HG03159 (cell line): ENCODE measurements around the gene EMD.
A peak's percentile ranks its signal among the peaks of the same experiment; 100 is the strongest.
"Not testable (repeated sequence)": the region's sequence is repeated elsewhere in the genome, so short reads cannot be mapped to it uniquely, and the experiment has no call there.

Source experiments
- ATAC-seq: cut with Tn5 transposase; IDR thresholded peaks from one replicate; pipeline ENCODE4 v1.9.1; 2021; ENCODE audit warnings: mild to moderate bottlenecking, moderate library complexity; ENCODE audit not compliant: unreplicated experiment

The EMD gene

DNA sequence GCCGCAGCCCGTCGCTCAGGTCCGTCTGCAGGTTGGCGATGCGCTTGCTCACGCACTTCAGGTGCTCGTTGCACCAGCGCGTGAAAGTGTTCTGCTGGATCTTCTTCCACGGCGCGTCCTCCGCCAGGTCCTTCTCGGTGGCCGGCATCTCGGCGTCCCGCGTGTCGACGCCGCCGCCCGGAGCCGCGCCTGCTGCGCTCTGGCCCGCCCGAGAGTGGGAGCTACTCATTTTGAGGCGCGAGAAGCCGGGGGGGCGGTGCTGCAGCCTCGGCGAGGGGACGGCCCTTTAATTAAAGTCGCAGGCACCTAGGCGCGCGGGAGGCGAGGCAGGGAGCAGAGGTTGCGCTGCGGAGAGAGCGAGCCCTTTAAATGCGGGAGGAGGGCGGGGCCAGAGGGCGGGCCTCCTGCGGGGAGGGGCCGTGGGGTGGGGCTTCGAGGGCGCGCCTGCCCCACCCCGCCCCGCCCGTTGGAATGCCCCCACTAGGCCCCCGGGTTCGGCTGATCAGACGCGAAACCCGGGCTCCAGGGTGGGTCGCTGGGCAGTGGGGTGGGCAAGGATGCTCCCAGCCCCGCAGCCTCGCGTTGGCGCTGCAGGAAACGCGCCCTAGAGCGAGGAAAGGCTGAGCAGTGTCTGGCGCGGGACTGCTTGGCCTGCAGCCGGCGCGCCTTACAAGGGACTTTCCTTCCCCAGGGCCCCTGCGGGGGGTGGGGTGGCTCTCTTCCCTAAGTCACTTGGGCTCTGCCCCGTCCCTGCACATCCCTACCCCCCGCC lies 7.9 kb upstream of the EMD start:
- ATAC-seq, result peak; percentile 63

DNA sequence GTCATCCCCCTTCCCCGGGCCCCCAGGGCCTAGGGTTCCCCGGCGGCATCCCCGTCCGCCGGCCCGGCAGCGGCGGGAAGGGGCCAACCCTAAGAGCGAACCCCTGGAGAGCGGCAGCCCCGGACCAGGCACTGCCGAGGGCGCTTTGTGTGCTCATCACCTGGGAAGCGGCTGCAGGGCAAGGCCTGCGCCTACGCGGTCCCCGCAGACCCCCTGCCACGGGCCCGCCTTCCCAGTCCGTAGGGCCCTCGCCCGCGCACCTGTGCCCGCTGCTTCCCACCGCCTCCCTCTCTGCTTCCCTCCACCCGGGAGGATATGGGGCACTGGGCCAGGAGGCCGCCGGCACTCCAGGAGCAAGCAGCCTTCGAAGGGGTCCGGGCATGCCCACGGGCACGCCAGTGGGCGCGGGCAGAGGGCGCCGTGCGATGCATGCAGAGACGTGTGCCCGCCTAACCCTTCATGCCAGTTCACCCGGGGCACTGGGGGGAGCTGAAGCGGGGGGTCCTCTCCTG lies 7.2 kb upstream of the EMD start:
- ATAC-seq, result no peak

DNA sequence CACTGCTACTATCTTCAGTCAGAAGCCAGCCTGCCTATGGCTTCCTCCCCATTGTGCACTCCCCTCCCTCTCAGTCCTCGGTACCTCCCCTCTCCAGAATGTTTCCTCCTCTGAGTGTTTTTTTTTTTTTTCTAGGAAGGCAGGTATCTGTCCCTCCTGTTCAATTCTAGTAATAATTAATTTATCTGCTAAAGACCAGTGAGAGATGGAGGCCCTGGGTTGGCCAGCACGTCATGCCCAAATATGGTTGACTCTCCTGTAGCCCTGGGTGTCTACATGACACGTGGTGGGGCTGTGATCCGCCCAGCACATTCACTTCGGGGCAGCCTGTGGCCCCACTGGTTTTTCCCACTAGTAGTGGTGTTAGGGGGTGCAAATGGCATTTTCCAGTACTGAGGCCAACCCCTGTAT lies 6.5 kb upstream of the EMD start:
- no peak for ATAC-seq

DNA sequence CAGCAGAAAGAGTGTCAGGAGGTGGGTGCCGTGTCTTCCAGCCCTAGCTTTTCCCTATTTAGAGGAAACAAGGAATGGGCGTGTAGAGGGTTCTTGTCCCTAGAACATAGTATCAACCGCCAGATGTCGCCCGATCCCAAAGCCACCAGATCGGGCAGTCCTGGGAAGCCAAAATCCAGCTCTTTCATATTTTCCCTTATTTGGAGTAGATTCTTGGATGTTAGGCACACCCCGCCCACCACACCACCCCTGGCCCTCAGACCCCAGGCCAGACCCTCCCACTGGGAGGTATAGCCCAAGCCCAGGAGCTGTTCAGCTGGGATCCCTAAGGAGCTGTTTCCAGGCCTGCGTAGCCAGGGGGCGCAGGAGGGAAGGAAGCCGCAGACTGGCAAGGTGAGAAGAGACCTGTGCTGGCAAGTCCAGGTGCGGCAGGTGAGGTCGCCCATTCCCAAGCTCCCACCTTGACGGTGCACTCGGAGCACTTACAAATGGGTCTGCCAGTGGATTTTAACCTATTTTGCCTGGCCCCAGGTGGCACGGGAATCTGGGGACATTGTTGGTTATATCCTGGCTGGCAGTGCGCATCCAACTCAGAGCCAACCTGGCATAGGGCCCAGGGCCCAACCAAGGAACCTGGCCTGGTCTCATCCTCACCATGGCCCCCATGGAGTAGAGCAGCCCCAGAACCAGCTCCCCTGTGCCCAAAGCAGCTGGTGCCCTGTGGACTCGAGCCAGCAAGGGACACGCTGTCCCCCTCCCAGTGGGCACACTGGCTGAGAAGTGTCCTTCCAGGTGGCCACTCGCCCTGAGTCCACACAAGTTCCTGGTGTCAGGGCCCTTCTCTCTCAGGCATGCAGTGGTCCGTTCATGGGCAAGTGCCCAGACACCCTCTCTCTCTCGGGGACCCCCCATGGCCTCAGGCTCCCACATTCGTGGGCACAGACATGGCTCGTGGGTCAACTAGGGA lies 5.5 kb upstream of the EMD start:
- ATAC-seq, result no peak

DNA sequence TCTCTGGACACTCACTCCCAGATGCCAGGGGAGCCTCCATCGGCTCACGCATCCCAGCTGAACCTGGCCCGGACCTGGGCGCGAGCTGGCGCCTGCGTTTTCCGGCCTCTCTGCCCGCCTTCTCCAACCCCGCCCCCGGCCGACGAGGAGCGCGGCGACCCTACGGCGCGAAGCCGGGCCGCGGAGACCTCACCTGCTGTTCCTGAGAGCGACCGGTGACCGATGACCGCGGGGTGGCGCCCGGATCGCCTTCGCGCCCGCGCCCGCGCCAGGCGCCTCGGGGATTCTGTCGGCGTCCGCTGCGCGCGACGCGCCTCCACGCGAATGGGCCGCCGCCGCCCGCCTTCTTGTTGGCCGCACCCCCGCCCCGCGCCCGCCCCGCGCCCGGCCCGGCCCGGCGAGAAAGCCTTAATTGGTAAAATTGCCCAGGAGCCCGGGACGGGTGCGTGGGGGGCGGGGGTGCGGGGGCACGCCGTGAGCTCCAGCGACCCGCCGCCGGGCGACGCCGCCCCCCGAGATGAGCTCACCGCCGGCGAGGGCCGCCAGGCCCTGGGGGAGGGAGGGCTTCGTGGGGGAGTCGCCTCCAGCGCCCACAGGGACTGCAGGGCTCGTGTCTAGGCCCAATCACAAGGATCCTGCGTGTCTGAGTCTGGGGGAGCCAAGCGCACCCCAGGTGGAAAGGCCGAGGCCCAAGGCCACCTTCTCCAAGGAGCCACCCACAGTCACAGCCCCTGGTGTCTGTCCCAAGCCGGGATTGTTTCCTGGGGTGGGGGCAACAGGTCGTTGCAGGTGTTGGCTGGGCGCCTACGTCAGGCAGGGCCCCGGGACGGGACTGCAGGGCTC lies 4.6 kb upstream of the EMD start, which contains the start of gene FLNA:
Gene FLNA (minus strand): TSS at position 322 of the 843 bp plus-strand sequence. CDS start 3,389 bp downstream, outside the sequence.
- ATAC-seq, result no peak

DNA sequence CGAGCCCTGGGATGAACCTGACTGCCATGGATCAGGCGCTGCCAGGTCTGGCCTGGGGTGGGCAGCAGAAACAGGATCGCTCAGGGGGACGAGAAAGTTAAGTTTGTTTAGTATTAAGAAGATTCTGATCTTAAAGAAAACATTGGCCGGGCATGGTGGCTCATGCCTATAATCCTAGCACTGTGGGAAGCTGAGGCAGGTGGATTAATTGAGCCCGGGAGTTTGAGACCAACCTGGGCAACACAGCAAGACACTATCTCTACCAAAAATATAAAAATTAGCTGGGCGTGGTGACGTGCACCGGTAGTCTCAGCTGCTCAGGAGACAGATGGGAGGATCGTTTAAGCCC lies 4.0 kb upstream of the EMD start:
- no peak for ATAC-seq

DNA sequence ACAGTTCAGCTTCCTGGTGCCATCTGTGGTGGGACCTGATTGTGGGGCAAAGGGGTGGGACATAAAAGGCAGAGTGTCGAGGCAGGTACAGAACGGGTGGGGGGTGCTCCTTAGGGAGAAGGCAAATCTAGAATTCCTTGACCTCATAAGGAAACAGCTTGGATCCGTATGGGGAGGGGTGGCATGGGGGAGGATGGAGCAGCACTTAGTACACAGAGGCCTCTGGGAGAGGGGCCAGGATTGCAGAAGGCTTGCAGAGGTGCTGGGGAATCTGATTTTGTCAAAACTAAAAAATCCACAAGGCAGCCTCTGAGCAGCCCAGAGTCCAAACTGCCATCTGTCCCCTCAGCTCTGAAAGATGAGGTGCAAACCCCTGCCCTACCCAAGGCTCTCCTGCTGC lies 2.3 kb upstream of the EMD start:
- no peak for ATAC-seq

DNA sequence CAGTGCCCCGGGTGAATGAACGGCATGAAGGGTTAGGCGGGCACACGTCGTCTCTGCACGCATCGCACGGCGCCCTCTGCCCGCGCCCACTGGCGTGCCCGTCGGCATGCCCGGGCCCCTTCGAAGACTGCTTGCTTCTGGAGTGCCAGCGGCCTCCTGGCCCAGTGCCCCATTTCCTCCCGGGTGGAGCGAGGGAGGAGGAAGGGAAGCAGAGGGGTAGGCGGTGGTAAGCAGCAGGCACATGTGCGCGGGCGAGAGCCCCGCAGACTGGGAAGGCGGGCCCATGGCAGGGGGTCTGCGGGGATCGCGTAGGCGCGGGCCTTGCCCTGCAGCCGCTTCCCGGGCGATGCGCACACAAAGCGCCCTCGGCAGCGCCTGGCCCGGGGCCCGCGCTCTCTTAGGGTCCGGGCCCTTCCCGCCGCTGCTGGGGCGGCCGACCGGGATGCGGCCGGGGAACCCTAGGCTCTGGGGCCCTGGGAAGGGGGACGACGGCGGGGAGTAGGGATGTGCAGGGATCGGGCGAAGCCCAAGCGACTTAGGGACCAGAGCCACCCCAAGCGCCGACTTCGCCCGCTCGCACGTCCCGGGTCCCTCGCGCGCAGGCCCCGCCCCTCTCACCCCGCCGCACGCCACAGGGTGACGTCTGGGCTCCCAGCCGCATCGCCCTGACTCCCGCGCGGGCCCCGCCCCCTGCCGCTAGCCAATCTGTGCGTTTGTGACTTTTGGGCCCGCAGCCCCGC lies 866 bp upstream of the EMD start:
- peak; percentile 0 for ATAC-seq

DNA sequence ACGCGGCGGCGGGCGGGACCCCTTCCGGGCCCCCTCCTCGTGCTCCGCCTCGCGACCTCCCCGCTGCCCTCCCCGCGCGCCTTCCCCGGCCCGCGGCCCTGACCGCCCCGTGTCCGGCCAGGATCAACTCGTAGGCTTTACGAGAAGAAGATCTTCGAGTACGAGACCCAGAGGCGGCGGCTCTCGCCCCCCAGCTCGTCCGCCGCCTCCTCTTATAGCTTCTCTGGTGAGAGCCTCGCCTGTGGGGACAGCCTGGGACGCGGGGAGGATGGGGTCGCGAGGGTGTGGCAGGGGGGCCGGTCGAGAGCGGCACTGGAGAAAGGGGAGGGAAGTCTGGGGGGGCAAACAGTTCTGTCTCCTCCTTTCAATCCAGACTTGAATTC lies 465 bp downstream of the EMD start:
- ATAC-seq, result no peak

DNA sequence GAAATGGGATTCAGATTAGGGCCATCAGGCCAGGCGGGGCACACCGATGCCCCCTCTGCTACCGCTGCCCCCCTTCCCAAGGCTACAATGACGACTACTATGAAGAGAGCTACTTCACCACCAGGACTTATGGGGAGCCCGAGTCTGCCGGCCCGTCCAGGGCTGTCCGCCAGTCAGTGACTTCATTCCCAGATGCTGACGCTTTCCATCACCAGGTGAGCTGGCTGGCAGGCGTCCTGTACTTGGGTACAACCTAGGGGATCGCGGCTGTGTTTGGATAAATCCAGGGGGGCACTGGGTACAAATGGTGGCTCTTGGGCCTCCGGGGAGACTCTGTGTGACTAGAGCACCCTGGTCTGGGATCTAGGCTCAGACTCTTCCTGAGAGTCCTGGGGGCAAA lies 1.1 kb downstream of the EMD start:
- ATAC-seq, result no peak

DNA sequence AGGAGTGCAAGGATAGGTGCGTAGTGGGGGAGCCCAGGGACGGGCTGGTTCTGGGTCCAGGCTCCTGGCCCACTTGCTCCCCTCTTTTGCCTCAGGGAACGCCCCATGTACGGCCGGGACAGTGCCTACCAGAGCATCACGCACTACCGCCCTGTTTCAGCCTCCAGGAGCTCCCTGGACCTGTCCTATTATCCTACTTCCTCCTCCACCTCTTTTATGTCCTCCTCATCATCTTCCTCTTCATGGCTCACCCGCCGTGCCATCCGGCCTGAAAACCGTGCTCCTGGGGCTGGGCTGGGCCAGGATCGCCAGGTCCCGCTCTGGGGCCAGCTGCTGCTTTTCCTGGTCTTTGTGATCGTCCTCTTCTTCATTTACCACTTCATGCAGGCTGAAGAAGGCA lies 1.7 kb downstream of the EMD start:
- ATAC-seq, result no peak

DNA sequence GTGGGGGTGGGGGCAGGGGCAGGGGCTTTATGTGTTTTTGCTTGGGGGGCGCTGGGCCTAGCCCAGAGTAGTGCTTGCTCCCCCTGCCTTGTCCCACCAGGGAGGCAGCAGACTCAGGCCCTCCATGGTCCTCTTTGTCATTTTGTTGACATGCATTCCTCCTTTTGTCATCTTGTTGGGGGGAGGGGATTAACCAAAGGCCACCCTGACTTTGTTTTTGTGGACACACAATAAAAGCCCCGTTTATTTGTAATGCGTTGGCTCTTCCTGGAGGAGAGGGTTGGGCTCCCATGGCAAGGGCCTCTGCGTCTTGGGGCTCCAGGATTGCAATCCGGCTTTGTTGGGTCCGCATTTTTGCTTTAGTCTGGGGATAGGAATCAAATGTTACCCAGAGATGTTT lies 2.2 kb downstream of the EMD start:
- ATAC-seq, result no peak

DNA sequence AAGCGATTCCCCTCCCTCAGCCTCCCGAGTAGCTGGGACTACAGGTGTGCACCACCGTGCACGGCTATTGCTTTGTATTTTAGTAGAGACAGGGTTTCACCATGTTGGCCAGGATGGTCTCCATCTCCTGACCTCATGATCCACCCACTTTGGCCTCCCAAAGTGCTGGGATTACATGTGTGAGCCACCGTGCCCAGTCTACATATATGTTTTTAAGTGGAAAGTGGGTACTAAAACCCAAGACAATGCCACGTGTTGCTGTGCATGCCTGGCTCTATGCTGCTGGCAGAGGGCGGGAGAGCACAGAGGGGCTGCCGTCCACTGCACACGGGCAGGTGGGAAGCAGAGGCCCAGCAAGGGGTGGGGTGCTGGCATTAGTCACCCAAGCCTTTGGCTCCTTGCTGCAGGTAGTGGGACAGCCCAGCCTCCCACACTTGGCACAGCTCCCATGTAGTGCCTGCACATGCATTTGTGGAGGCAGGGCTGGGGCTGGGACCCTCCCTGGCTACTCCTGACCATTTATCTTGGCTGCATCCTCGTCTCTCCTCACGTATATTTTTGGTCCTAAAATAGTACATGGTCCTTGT lies 3.5 kb downstream of the EMD start:
- ATAC-seq, result no peak

DNA sequence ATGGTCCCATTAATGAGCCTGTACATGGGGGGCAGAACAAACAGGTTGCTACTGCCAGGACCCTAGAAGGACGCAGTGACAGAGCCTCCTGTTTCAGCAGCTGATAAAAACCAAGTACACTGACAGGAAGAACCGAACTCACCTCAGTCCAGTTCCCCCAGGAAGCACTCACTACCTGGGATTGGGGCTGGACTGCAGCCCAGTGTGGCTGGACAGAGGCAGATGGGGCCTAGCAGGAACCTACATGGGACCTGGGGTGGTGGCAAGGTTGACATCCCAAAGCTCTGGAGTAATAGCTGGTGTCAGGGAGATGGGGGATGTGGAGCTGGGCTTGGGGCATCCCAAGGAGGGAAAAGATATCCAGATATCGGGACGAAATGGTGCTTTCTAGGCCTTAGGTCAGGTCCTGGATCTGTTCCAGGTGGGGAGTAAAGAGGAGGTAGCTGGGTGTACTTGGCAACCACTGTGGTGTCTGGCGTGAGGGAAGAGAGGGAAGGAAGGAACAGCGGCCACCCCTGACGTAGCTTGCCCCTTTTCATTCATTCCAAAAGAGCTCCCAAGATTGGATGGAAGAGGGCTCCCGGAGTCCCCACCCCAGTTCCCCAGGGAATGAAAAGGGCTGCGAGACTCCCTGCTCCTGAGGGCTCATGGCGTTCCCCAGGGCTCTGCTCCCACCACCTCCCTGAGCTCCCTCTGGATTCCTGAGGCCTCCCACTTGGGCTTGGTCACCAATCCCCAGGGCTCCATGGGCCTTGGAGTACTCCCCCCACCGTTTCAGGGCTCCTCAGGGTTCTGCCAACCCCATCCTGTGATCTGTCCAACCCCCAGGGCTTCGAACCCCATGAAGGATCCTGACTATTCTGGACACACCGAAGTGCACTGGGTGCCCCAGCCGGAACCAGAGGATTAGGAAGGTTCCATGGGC lies 4.5 kb downstream of the EMD start:
- no peak for ATAC-seq

DNA sequence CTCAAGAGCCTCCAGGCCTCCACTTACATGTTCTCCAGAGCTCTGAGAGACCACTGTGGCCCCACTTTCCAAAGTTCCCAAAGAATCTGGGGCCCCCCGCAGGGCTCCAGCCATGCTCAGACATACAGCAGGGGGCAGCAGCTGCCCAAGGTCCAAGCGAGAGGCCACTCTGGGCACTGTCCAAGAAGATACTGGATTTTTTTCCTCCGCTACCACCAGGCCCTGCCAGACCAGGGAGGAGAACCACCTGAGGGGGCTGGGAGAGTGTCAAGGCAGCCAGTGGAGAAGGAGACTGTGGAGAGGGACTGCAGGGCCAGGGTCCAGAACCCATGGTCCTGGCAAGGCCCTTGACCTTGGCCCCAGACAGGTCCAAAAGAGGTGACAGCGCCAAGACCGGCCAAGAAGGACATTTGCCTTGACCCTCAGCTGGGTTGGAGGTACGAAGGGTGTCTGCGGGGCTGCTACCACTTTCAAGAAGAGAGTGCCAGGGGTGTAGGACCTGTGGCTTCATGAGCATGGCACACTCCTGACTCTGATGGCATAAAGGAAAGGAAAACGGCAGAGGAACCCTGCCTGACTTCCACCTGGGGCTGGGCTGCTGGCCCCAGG lies 5.3 kb downstream of the EMD start:
- no peak for ATAC-seq

DNA sequence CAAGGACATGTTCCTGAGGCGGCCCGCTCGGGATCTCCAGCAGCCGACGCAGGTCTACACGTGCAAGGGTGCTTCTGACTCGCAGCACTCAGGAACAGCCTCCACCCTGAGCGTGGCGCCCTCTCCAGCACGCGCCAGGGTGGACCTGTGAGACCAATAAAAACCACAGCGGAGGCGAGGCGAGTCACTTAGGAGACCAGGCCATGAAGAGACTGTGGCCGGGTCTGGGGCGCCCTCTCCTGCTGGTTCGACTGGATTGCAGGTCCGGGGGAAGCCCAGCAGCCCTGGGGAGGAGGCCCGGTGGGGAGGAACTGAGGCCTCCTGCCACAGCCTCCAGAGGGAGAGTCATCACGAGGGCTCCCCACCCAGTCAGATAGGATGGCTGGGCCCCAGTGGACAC lies 9.0 kb downstream of the EMD start:
- not testable (repeated sequence) for ATAC-seq

DNA sequence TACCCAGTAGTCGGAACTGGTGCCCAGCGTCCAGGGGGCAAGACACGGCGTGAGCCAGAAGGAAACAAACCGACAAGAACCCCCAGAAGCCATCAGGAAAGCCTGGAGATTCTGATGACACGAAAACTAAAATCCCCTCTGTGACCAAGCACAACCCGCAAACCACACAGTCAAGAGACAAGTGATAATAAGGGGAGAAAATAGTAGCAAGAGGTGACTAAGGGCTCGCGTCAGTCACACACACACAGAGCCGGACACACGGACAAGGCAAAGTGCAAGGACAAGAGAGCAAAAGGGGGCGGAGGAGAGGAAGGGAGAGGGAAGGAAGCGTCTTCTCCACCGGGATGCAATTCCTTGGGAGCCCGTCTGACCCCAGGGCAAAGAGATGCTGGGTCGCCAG lies 9.6 kb downstream of the EMD start:
- ATAC-seq, result not testable (repeated sequence)
